GM18867 (cell line): Measurements from ENCODE around the gene SERINC5.
"Not testable (repeated sequence)": the region's sequence is repeated elsewhere in the genome, so short reads cannot be mapped to it uniquely, and the experiment has no call there.

Experiments
- ATAC-seq: cut with Tn5 transposase; IDR thresholded peaks from one replicate; pipeline ENCODE4 v1.9.1; 2021; ENCODE audit warnings: mild to moderate bottlenecking, moderate library complexity; ENCODE audit not compliant: unreplicated experiment

The SERINC5 gene

GRCh38 chr5:80111376-80111990 lies 144.4 kb downstream of the SERINC5 start:
- ATAC-seq: not testable (repeated sequence)

- no peak for ATAC-seq
Measured at GRCh38 chr5:80109646-80110478, 146.0 kb downstream of the SERINC5 start.

- ATAC-seq: no peak
Measured at GRCh38 chr5:80106916-80107315, 148.9 kb downstream of the SERINC5 start.

DNA sequence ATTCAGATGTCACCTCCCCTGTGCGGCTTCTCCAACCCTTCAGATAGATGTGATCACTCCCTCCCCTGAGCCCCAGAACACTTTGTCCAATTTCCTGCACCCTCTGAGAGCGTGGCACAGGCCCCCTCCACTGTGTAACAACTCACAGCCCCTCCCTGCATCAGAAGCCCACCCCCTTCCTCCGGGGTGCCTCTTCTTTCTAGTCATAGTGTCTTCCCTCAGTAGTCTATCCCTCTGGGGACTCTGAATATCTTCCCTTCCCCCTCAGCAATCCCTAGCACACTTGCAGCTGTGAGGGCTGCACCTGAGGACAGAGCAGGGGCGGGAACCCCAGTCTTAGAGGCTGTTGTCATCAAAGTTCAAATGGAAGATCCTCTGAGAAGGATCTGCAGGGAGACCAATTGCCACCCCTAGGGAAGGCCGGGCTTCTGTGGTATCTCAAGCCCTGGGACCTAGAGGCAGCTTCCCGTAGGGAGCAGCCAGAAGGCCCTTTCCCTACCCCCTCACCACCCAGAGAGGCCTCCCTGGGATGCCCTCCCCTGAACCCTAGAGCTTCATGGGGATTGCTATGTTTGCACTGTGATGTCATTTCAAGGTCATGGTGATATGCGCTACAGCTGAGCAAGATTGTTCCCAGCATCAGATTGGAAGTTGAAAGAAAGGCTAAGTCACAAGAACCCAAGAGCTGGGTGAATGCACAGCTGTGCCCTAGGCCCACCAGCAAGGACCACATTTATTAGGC lies 150.0 kb downstream of the SERINC5 start:
- ATAC-seq: no peak

DNA sequence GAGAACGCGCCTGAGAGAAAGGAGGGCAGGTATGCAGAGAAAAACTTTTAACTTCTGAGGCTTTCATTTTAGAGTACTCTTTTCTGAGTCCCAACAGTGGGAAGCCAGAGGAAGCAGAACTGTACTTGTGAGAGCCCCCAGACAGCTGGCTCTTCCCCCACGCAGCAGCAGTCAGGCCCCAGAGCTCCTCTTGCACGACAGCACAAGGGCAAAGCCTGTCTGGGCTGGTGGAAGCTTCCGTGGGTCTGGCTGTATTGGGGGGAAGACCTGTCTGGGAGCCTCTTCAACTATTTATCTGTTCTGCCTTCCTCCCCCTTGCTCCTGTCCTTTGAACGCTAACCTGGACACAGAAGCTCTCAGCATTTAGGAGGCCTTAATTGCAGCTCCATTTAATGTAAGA lies 152.5 kb downstream of the SERINC5 start:
- no peak for ATAC-seq

DNA sequence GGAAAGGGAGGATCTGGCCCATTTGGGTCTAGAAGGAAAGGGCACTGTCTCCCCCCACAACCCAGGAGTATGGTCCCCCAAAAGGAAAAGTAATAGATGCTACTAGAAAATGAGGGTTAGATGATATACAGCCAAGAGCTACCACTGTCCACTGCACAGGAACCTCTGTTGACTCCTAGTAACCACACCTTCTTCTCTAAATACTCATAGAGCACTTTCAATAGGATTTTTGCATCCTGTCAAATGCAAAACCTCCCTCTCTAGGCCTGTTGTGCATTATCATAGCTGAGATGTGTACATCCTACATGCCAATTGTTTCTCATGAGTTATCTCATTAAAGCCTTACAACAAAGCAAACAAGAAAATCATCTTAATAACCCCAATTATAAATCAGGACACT lies 153.9 kb downstream of the SERINC5 start:
- ATAC-seq: no peak

- no peak for ATAC-seq
Measured at GRCh38 chr5:80097451-80097850, 158.4 kb downstream of the SERINC5 start.

- no peak for ATAC-seq
Measured at GRCh38 chr5:80094236-80094738, 161.6 kb downstream of the SERINC5 start.

DNA sequence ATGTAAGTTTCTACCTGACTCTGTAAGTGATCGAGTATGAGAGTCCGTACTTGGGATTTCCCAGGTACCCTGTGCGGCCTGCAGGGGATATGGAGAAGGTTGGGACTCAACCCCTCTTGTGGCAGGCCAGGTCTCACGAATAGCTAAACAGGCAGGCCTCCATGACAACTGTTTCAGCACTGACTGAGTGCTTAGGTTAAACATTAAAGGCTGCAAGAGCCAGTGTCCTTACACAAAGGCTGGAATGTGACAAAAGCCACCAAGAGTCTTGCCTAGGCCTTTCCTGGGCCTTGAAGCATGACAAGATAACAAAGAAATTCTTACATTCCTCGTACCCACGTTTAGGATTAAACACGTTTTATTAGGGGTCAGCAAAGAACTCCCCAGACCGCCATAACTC lies 162.1 kb downstream of the SERINC5 start:
- no peak for ATAC-seq

DNA sequence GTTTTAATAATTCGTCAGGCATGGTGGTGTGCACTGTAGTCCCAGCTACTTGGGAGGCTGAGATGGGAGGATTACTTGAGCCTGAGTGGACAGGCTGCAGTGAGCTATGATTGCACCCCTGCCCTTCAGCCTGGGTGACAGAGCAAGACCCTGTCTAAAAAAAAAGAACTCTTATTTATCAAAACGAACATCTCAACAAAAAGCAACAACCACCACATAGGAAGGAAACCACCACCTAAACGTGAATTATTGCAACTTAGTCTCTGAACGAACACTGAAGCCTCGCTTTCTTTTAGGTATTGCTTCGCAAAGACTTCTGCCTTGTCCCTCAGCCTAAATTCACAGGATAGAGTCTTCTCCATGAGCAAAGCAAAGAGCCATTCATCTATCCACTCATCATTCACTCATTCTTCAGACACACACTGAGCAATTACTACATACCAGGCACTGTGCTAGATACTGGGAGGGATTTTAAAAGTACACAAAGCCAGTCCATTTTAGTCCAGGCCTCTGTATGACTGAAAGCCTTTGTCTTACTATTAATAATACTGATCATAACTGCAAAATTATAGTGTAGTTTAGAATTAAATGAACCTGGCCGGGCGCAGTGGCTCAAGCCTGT lies 163.3 kb downstream of the SERINC5 start:
- ATAC-seq: no peak

GRCh38 chr5:80091792-80092192 lies 164.1 kb downstream of the SERINC5 start:
- not testable (repeated sequence) for ATAC-seq

- ATAC-seq: no peak
Measured at GRCh38 chr5:80090884-80091166, 165.0 kb downstream of the SERINC5 start.

GRCh38 chr5:80083101-80083890 lies 172.6 kb downstream of the SERINC5 start:
- peak; percentile 65 for ATAC-seq

DNA sequence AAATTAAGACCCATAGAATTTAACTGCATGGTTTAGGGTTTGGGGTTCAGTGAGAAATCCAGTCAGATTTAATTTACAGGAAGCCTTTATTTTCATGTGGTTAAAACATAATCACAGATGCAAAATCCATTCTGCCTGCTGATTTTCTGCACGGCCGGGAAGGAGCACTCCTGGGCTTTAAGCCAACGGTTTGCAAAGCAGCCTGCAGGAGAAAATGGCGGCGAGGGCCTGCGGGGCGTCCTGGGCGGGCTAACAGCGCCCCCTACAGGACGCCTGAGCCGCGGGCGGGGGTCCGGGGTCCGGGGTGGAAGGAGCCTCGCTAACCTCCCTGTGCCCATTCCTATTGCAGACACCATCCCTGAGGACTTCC lies 173.1 kb downstream of the SERINC5 start:
- ATAC-seq: no peak

DNA sequence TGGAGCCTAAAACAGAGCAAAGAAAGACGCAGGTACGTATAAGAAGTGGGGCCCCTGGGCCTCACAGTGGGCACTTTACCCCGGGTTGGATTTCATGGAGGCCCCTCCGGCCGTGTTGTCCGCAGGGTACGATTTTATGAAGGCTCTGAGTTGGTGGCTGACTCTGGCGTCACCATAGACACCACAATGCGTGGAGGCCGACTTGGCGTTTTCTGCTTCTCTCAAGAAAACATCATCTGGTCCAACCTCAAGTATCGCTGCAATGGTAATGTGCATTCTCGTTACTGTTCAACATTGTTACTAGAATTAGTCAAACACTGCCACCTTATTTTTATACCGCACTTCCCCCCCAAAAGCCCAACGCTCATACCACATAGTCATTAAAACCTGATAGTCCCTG lies 173.6 kb downstream of the SERINC5 start:
- no peak for ATAC-seq

- ATAC-seq: no peak
Measured at GRCh38 chr5:80078921-80079320, 176.9 kb downstream of the SERINC5 start.

DNA sequence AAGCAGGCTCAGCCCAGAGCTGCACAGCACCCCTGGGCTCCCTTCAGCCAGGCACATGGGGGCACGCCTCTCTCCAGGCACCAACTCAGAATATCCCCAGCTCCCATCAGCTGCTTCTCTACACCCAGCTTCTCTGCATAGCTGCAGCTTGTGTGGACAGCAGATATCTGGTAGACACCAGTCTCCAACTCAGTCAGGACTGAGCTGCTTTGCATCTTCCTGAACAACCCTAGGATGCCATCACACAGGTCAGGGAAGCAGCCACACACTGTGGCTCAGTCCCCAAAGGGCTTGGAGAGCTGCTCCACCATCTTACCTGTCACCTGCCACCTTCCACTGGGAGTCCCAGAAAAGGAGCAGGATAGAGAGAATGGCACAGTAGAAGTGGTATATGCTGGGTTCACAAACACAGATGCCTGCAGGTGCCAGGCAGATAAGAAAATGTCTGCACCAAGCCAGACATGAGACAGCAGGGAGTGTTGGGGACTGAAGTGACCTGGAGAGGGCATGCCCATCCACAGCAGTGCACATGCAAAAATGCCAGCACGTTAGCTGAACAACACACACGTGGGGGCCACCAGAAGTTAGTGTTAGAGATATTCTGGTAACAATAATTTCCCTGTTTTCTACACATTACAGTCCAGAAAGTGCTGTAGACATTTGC lies 178.7 kb downstream of the SERINC5 start:
- ATAC-seq: no peak

GRCh38 chr5:80076131-80077050 lies 179.5 kb downstream of the SERINC5 start:
- no peak for ATAC-seq
